ENCODE results near the gene HARBI1.

Gene HARBI1, protein sequence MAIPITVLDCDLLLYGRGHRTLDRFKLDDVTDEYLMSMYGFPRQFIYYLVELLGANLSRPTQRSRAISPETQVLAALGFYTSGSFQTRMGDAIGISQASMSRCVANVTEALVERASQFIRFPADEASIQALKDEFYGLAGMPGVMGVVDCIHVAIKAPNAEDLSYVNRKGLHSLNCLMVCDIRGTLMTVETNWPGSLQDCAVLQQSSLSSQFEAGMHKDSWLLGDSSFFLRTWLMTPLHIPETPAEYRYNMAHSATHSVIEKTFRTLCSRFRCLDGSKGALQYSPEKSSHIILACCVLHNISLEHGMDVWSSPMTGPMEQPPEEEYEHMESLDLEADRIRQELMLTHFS

GRCh38 chr11:46617134-46617971, at the start of gene HARBI1, which contains the start of gene ATG13:
HARBI1 (minus strand) TSS chr11:46617227; CDS start chr11:46616237, 990 bp downstream.
ATG13 (plus strand) TSS chr11:46617553; CDS start chr11:46644292, 26,739 bp downstream.
- TF ChIP-seq CTCF (IDR thresholded peaks at IDR 0.05; ENCODE audit: low read depth, low read length, missing control alignments): peak; percentile 85
- DNase-seq (ENCODE audit: extremely low read depth, low read depth): peak; percentile 40
- H3K4me3 ChIP-seq (replicated peaks; ENCODE audit: low read depth, low read length): peak within 1 kb of the TSS; percentile 77

DNA sequence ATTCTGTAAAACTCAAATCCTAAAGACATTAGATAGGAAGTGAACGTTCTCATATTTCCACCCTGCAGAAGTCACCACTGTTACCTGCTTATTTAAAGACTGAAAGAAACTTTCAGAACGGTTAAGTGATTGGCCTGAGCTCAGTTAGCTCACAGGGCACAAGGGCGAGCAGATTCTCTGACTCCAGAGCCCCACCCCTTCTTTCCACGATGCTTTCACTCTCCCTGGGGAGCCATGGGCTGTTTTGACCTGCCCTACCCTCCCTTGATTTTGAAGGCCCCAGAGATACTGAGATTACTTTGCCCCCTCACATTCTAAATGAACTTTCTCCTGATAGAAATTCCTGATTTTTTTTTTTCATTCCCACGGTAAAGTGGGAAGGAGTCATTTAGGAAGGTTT, 49.5 kb upstream of the HARBI1 start:
- no peak for TF ChIP-seq CTCF (IDR thresholded peaks at IDR 0.05; ENCODE audit: low read depth, low read length, missing control alignments)
- DNase-seq (ENCODE audit: extremely low read depth, low read depth): no peak
- no peak overlapping the region for H3K4me3 ChIP-seq (replicated peaks; ENCODE audit: low read depth, low read length)

DNA sequence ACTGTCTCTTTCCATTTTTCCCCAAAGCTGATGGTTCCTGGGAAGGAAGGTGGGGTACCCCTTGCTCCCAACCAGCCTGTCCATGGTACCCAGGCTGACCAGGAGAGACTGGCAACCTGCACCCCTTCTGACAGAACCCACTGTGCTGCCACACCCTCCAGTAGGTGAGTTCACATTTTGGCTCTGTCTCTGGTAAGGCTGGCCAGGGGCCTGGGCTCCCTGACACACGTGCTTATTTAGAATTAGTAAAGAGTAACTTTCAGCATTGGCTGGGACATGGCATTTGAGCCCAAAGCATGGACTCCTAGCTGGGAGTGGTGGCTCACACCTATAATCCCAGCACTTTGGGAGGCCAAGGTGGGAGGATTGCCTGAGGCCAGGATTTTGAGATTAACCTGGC, 48.3 kb upstream of the HARBI1 start:
- H3K4me3 ChIP-seq (replicated peaks; ENCODE audit: low read depth, low read length): no peak overlapping the region
- DNase-seq (ENCODE audit: extremely low read depth, low read depth): no peak
- TF ChIP-seq CTCF (IDR thresholded peaks at IDR 0.05; ENCODE audit: low read depth, low read length, missing control alignments): no peak

DNA sequence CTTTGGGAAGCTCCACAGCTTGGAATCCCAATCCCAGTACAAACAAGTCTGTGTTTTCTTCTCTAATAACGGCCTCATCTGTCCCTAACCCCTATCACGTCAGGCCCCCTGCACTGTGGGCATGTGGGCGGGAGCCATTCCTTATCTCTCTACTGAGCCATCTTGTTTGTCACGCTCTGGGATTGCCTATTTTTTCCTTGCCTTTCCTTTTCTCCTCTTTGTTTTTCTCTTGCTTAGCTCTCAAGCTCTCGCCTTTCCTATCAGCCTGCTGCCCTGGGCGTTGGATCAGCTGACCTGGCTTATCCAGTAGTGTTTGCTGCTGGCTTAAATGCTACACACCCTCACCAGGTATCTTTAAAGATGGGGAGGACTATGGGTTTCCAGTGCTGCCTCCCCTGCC, 47.6 kb upstream of the HARBI1 start:
- no peak for DNase-seq (ENCODE audit: extremely low read depth, low read depth)
- H3K4me3 ChIP-seq (replicated peaks; ENCODE audit: low read depth, low read length): no peak overlapping the region
- no peak for TF ChIP-seq CTCF (IDR thresholded peaks at IDR 0.05; ENCODE audit: low read depth, low read length, missing control alignments)

- DNase-seq (ENCODE audit: extremely low read depth, low read depth): no peak
- no peak overlapping the region for H3K4me3 ChIP-seq (replicated peaks; ENCODE audit: low read depth, low read length)
- no peak for TF ChIP-seq CTCF (IDR thresholded peaks at IDR 0.05; ENCODE audit: low read depth, low read length, missing control alignments)
These were observed 46.4 kb upstream of the HARBI1 start for GRCh38 chr11:46663277-46663940.

- DNase-seq (ENCODE audit: extremely low read depth, low read depth): no peak
- no peak overlapping the region for H3K4me3 ChIP-seq (replicated peaks; ENCODE audit: low read depth, low read length)
- no peak for TF ChIP-seq CTCF (IDR thresholded peaks at IDR 0.05; ENCODE audit: low read depth, low read length, missing control alignments)
These were observed 45.3 kb upstream of the HARBI1 start for GRCh38 chr11:46662366-46662765.

All from HFF-Myc (cell line).